Neural cell (in vitro differentiated cells): Measurements from ENCODE around the gene MAP4K5. TPM values are rescaled to one million over a fixed set of nuclear protein-coding genes. Genes with fewer than 3 reads are reported as not detected.

Experiments used
- polyA plus RNA-seq: library from polyadenylated mRNA; depleted of rRNA; stranded (reverse); fragments of >200 nt; gene quantifications from 2 replicates; pipeline ENCODE4 v1.2.3, GENCODE V29; 2014
- small RNA-seq, 3 experiments: library from RNA; depleted of rRNA; stranded (forward); fragments of <200 nt; gene quantifications; one replicate each; pipeline ENCODE3, GENCODE V24; 2012

The MAP4K5 gene
- polyA plus RNA-seq, 1 donor from 2014 or later = 148 TPM

Small RNA genes lying within 50 kb of the gene (small RNA-seq; reads per million reads assigned to genes)
- gene RF00019 = 0 to 1.2 (median 0) reads per million in 3 experiments
- 0 reads per million in 3 experiments for gene SNRPGP1

Other genes starting within 250 kb of the MAP4K5 start
- 8.9 and 9.9 TPM in 2 replicates for gene L2HGDH, start 220.3 kb downstream of the MAP4K5 start, polyA plus RNA-seq
- gene DMAC2L, start 220.2 kb downstream of the MAP4K5 start, polyA plus RNA-seq = 17.1 and 17.9 TPM in 2 replicates
- 1.8 and 3.1 TPM in 2 replicates for gene CDKL1, start 135.7 kb downstream of the MAP4K5 start, polyA plus RNA-seq
- gene ATL1, start 27.6 kb upstream of the MAP4K5 start, polyA plus RNA-seq = 70.4 and 73.0 TPM in 2 replicates
- gene SAV1, start 135.7 kb upstream of the MAP4K5 start, polyA plus RNA-seq = 4.1 and 4.9 TPM in 2 replicates